ENCODE measurements around the gene SF3B4.
A peak's percentile ranks its signal among the peaks of the same experiment; 100 is the strongest.

Gene SF3B4

DNA sequence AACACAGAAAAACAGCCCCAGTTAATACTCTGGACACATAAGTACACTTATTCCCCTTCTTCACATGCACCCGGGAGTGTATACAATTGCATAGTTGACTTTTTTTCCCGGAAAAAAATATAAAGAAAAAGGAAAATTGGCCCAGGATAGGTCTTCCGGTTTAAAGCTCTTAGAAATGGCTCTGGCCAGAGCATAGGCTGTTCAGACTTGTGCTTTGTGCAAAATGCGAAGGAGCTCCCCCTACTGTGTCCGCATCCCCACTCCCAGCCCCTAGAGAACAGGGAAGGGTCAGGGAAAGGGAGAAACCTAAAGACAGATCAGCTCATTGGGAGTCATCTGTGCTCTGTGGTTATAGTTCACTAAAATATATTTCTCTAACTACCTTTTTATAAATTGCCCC, 14.6 kb upstream of the SF3B4 start:
- TF ChIP-seq, protein P1, sequence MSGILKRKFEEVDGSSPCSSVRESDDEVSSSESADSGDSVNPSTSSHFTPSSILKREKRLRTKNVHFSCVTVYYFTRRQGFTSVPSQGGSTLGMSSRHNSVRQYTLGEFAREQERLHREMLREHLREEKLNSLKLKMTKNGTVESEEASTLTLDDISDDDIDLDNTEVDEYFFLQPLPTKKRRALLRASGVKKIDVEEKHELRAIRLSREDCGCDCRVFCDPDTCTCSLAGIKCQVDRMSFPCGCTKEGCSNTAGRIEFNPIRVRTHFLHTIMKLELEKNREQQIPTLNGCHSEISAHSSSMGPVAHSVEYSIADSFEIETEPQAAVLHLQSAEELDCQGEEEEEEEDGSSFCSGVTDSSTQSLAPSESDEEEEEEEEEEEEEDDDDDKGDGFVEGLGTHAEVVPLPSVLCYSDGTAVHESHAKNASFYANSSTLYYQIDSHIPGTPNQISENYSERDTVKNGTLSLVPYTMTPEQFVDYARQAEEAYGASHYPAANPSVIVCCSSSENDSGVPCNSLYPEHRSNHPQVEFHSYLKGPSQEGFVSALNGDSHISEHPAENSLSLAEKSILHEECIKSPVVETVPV (CRISPR knock-in tag; IDR thresholded peaks at IDR 0.05): no peak
- no peak for TF ChIP-seq SNAI2 (CRISPR knock-in tag; IDR thresholded peaks at IDR 0.05)
- no peak for TF ChIP-seq PATZ1 (CRISPR knock-in tag; IDR thresholded peaks at IDR 0.05; ENCODE audit: borderline replicate concordance)
- TF ChIP-seq ISL1 (CRISPR knock-in tag; IDR thresholded peaks at IDR 0.05): no peak
- TF ChIP-seq OSR1 (CRISPR knock-in tag; IDR thresholded peaks at IDR 0.05): no peak
- TF ChIP-seq ZFP30 (CRISPR knock-in tag; IDR thresholded peaks at IDR 0.05): no peak
- TF ChIP-seq ZNF8 (CRISPR knock-in tag; IDR thresholded peaks at IDR 0.05): no peak
- TF ChIP-seq POU6F1 (CRISPR knock-in tag; IDR thresholded peaks at IDR 0.05; ENCODE audit: borderline replicate concordance, low read depth): no peak
- no peak for TF ChIP-seq ZNF565 (CRISPR knock-in tag; conservative IDR thresholded peaks at IDR 0.05; ENCODE audit: low read depth)
- no peak for TF ChIP-seq ESRRG (CRISPR knock-in tag; IDR thresholded peaks at IDR 0.05)
- TF ChIP-seq ZC3H10 (CRISPR knock-in tag; IDR thresholded peaks at IDR 0.05): no peak
- no peak for TF ChIP-seq GLIS3 (CRISPR knock-in tag; IDR thresholded peaks at IDR 0.05)
- no peak for TF ChIP-seq PPARA (CRISPR knock-in tag; IDR thresholded peaks at IDR 0.05; ENCODE audit: borderline replicate concordance)
- ATAC-seq: peak; percentile 48

GRCh38 chr1:149940427-149940826, 12.8 kb upstream of the SF3B4 start:
- TF ChIP-seq ZNF70 (CRISPR knock-in tag; IDR thresholded peaks at IDR 0.05) (no peak), TOX (CRISPR knock-in tag; IDR thresholded peaks at IDR 0.05; ENCODE audit: borderline replicate concordance) (no peak), RARB (CRISPR knock-in tag; IDR thresholded peaks at IDR 0.05) (no peak), POU6F1 (CRISPR knock-in tag; IDR thresholded peaks at IDR 0.05; ENCODE audit: borderline replicate concordance, low read depth) (no peak), BACH2 (CRISPR knock-in tag; IDR thresholded peaks at IDR 0.05; ENCODE audit: borderline replicate concordance) (no peak), ARNTL (CRISPR knock-in tag; IDR thresholded peaks at IDR 0.05; ENCODE audit: borderline replicate concordance, low read depth) (no peak), ZFP3 (CRISPR knock-in tag; IDR thresholded peaks at IDR 0.05) (no peak), PATZ1 (CRISPR knock-in tag; IDR thresholded peaks at IDR 0.05; ENCODE audit: borderline replicate concordance) (no peak), TSHZ2 (CRISPR knock-in tag; IDR thresholded peaks at IDR 0.05) (no peak), ZC3H10 (CRISPR knock-in tag; IDR thresholded peaks at IDR 0.05) (no peak), GLIS3 (CRISPR knock-in tag; IDR thresholded peaks at IDR 0.05) (no peak), OSR1 (CRISPR knock-in tag; IDR thresholded peaks at IDR 0.05) (no peak), SNAI2 (CRISPR knock-in tag; IDR thresholded peaks at IDR 0.05) (no peak), ZFP30 (CRISPR knock-in tag; IDR thresholded peaks at IDR 0.05) (no peak), TCF4 (CRISPR knock-in tag; IDR thresholded peaks at IDR 0.05; ENCODE audit: borderline replicate concordance) (no peak), ISL1 (CRISPR knock-in tag; IDR thresholded peaks at IDR 0.05) (no peak)
- TF ChIP-seq, protein P1 (CRISPR knock-in tag; IDR thresholded peaks at IDR 0.05): no peak
- ATAC-seq: no peak

DNA sequence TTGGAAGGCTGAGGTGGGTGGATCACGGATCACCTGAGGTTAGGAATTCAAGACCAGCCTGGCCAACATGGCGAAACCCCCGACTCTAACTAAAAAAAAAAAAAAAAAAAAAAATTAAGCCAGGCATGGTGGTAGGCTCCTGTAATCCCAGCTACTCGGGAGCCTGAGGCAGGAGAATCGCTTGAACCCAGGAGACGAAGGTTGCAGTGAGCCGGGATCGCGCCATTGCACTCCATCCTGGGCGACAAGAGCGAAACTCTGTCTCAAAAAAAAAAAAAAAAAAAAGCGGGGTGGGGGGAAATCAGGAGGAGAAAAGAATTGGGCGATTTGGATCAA, 11.0 kb upstream of the SF3B4 start:
- ATAC-seq: peak; percentile 0; the same call in 2 of the 3 replicates

Data from SK-N-SH treated with all-trans-retinoic acid at 6 μM for 48 hours (cell line).